HG02571 (cell line): ENCODE measurements around the gene RNF151.
"Not testable (repeated sequence)": the region's sequence is repeated elsewhere in the genome, so short reads cannot be mapped to it uniquely, and the experiment has no call there.

Experiments
- ATAC-seq: cut with Tn5 transposase; IDR thresholded peaks from one replicate; pipeline ENCODE4 v1.9.1; 2021; ENCODE audit warnings: mild to moderate bottlenecking, moderate library complexity; ENCODE audit not compliant: unreplicated experiment

The RNF151 gene

GRCh38 chr16:2006317-2006716, 39.7 kb downstream of the RNF151 start:
- no peak for ATAC-seq

- no peak for ATAC-seq
These were observed 40.6 kb downstream of the RNF151 start for GRCh38 chr16:2007081-2007836.

GRCh38 chr16:2008009-2008526, 41.4 kb downstream of the RNF151 start:
- no peak for ATAC-seq

- ATAC-seq, result peak; percentile 2
These were observed 42.0 kb downstream of the RNF151 start for GRCh38 chr16:2008631-2009163.

GRCh38 chr16:2009164-2009711, 42.6 kb downstream of the RNF151 start:
- peak; percentile 25 for ATAC-seq

- peak; percentile 80 for ATAC-seq
These were observed 43.3 kb downstream of the RNF151 start, which contains the start of gene ZNF598 for GRCh38 chr16:2009791-2010510. TSS of gene ZNF598 (minus strand) at chr16:2009821.

- not testable (repeated sequence) for ATAC-seq
These were observed 45.1 kb downstream of the RNF151 start for GRCh38 chr16:2011726-2012125.

GRCh38 chr16:2013527-2013926, 46.9 kb downstream of the RNF151 start:
- ATAC-seq, result no peak

- ATAC-seq, result no peak
These were observed 48.7 kb downstream of the RNF151 start for GRCh38 chr16:2015117-2015946.

GRCh38 chr16:2015947-2016208, 49.2 kb downstream of the RNF151 start:
- no peak for ATAC-seq

GRCh38 chr16:2016407-2016922, 49.8 kb downstream of the RNF151 start:
- no peak for ATAC-seq
